Prostate gland (tissue), 2 donors: ENCODE data around the gene GET3. TPM values are rescaled to one million over a fixed set of nuclear protein-coding genes. Genes with fewer than 3 reads are reported as not detected.
"Not testable (repeated sequence)": the region's sequence is repeated elsewhere in the genome, so short reads cannot be mapped to it uniquely, and the experiment has no call there.

Experiments used
- DNase-seq: peaks from one replicate; pipeline ENCODE4 v3.0.0-alpha.2; 2019; ENCODE audit warnings: low spot score
- H3K27ac ChIP-seq, 2 donors: fragments of 200-600 bp; sonication (generic); 2 replicates each; pipeline ENCODE4 v1.5.1; 2017 to 2019
- H3K27me3 ChIP-seq: fragments of 200-600 bp; sonication (generic); replicated peaks from 2 replicates; pipeline ENCODE4 v1.5.1; 2019; ENCODE audit not compliant: insufficient read depth
- H3K36me3 ChIP-seq, 2 donors: fragments of 200-600 bp; sonication (generic); 1 replicate in 1 of 2; 2 replicates in 1 of 2; pipeline versions ENCODE4 v1.5.1 to v1.8.1; 2017 to 2019
- H3K4me1 ChIP-seq: fragments of 200-600 bp; sonication (generic); replicated peaks from 2 replicates; pipeline ENCODE4 v1.5.1; 2019
- H3K4me3 ChIP-seq, 2 donors: fragments of 200-600 bp; sonication (generic); 2 replicates each; pipeline ENCODE4 v1.5.1; 2017 to 2019
- H3K9me3 ChIP-seq: fragments of 200-600 bp; sonication (generic); 2 replicates; pipeline ENCODE4 v1.5.1; 2017
- POLR2A ChIP-seq: fragments of 450-650 bp; IDR thresholded peaks from one replicate; pipeline ENCODE4 v1.6.1; 2016; ENCODE audit warnings: antibody characterized with exemption, mild to moderate bottlenecking
- POLR2AphosphoS5 ChIP-seq: sonication (generic); formaldehyde crosslinking; IDR thresholded peaks from one replicate; pipeline ENCODE4 v1.6.1; 2017; ENCODE audit warnings: antibody characterized with exemption
- WGBS: methylation state at CpG from one replicate; pipeline ENCODE4 v1.1.5; 2018; 5-methylcytosine and 5-hydroxymethylcytosine counted together
- intact Hi-C: fragments of 100-400 bp; cut with DNase I; formaldehyde crosslinking; loops from one replicate; pipeline ENCODE4 v1.14.2; 2022
- total RNA-seq, 2 donors: library from RNA; depleted of rRNA; stranded (reverse); fragments of >200 nt; gene quantifications; one replicate each; pipeline ENCODE4 v1.1.0, GENCODE V29; 2016
- TF ChIP-seq, protein P1 (sequence below), 4 experiments: fragments of 200-600 bp in 2 of 4; fragments of 450-650 bp in 2 of 4; sonication (generic) in 2 of 4; IDR thresholded peaks; 1 replicate in 3 of 4; 2 replicates in 1 of 4; pipeline ENCODE4 v1.5.1; 2016 to 2019; ENCODE audit warnings: antibody characterized with exemption in 4 of 4, mild to moderate bottlenecking in 2 of 4, moderate library complexity in 2 of 4

Gene GET3
- total RNA-seq, 2 donors from 2014 or later: 65.4 to 82.1 TPM

GRCh38 chr19:12706332-12706718 is 31.0 kb upstream of the GET3 start:
- no peak for DNase-seq
- H3K9me3 ChIP-seq: no peaks in the 10 kb centered on the region
- no peaks in the 10 kb centered on the region for H3K27me3 ChIP-seq
- intact Hi-C loops: no loop called here
- H3K4me1 ChIP-seq: no peaks in the 10 kb centered on the region
- no peak overlapping the region for H3K4me3 ChIP-seq
- 95% methylated on average over 13 of the region's 13 CpGs for WGBS
- H3K36me3 ChIP-seq: peaks cover 34 to 41% of the 10 kb centered on the region in 2 donors
- H3K27ac ChIP-seq: no peak overlapping the region
- no peak for TF ChIP-seq POLR2AphosphoS5
- no peak for TF ChIP-seq POLR2A
- TF ChIP-seq, protein P1, sequence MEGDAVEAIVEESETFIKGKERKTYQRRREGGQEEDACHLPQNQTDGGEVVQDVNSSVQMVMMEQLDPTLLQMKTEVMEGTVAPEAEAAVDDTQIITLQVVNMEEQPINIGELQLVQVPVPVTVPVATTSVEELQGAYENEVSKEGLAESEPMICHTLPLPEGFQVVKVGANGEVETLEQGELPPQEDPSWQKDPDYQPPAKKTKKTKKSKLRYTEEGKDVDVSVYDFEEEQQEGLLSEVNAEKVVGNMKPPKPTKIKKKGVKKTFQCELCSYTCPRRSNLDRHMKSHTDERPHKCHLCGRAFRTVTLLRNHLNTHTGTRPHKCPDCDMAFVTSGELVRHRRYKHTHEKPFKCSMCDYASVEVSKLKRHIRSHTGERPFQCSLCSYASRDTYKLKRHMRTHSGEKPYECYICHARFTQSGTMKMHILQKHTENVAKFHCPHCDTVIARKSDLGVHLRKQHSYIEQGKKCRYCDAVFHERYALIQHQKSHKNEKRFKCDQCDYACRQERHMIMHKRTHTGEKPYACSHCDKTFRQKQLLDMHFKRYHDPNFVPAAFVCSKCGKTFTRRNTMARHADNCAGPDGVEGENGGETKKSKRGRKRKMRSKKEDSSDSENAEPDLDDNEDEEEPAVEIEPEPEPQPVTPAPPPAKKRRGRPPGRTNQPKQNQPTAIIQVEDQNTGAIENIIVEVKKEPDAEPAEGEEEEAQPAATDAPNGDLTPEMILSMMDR (IDR thresholded peaks at IDR 0.05): no peak

DNA sequence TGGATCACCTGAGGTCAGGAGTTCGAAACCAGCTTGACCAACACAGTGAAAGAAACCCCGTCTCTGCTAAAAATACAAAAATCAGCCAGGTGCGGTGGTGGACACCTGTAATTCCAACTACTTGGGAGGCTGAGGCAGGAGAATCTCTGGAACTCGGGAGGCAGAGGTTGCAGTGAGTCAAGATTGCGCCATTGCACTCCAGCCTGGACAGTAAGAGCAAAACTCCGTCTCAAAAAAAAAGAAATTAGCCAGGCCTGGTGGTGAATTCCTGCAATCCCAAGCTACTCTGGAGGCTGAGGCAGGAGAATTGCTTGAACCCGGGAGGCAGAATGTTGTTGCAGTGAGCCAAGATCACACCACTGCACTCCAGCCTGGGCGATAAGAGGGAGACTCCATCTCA is 28.7 kb upstream of the GET3 start:
- TF ChIP-seq POLR2A (no peak), POLR2AphosphoS5 (no peak)
- TF ChIP-seq, protein P1 (IDR thresholded peaks at IDR 0.05): no peak
- no peak overlapping the region for H3K4me3 ChIP-seq
- DNase-seq: no peak
- H3K4me1 ChIP-seq: no peaks in the 10 kb centered on the region
- no peaks in the 10 kb centered on the region for H3K27me3 ChIP-seq
- H3K36me3 ChIP-seq: peaks cover 17 to 29% of the 10 kb centered on the region in 2 donors
- no peaks in the 10 kb centered on the region for H3K9me3 ChIP-seq
- WGBS: 92% methylated on average over 8 of the region's 8 CpGs
- intact Hi-C loops: no loop called here
- no peak overlapping the region for H3K27ac ChIP-seq

DNA sequence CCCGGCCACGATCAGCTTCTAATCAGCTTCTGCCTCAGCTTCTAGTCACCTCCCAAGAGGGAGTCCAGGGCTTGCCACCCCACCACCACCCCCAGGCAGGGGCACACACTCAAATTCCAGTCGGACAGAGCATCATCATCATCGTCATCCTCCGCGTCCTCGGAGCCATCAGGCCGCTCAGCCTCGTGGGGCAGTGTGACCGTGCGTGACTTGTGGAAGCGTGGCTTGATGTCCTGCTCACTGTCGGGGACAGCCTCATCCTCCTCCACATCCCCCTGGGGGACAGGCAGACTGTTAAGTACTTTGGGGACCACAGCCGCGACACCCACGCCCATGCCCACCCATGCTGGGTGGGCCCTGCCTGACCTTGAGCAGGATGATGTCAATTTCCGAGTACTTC is 26.1 kb upstream of the GET3 start:
- no peak for DNase-seq
- no peaks in the 10 kb centered on the region for H3K4me1 ChIP-seq
- no peaks in the 10 kb centered on the region for H3K27me3 ChIP-seq
- TF ChIP-seq POLR2AphosphoS5: no peak
- TF ChIP-seq, protein P1 (IDR thresholded peaks at IDR 0.05): no peak
- TF ChIP-seq POLR2A: no peak
- no peak overlapping the region for H3K27ac ChIP-seq
- WGBS: 91% methylated on average over 17 of the region's 17 CpGs
- intact Hi-C loops: no loop called here
- H3K9me3 ChIP-seq: no peaks in the 10 kb centered on the region
- H3K36me3 ChIP-seq: peaks cover 19 to 40% of the 10 kb centered on the region in 2 donors
- no peak overlapping the region for H3K4me3 ChIP-seq

GRCh38 chr19:12712077-12712476 is 25.2 kb upstream of the GET3 start:
- H3K27me3 ChIP-seq, H3K9me3 ChIP-seq, H3K27ac ChIP-seq, H3K4me3 ChIP-seq, intact Hi-C loops, H3K4me1 ChIP-seq, DNase-seq: not testable (repeated sequence)
- TF ChIP-seq, protein P1 (IDR thresholded peaks at IDR 0.05): peak in 2 of 4 experiments; percentile 45 to 55
- peaks cover 10 to 46% of the 10 kb centered on the region in 2 donors for H3K36me3 ChIP-seq
- WGBS: 50% methylated on average over 12 of the region's 14 CpGs

DNA sequence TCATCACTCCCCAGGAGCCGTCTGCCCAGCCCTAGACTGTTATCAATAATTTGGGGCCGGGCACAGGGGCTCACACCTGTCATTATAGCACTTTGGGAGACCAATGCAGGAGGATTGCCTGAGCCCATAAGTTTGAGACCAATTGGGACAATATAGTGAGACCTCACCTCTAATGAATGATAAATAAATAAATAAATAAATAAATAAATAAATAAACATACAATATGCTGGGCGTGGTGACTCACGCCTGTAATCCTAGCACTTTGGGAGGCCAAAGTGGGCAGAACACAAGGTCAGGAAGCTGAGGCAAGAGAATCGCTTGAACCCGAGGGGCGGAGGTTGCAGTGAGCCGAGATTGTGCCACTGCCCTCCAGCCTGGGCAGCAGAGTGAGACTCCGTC is 24.0 kb upstream of the GET3 start:
- H3K4me3 ChIP-seq, H3K27ac ChIP-seq, H3K9me3 ChIP-seq, H3K27me3 ChIP-seq, H3K4me1 ChIP-seq, DNase-seq, intact Hi-C loops: not testable (repeated sequence)
- 94% methylated on average over 9 of the region's 9 CpGs for WGBS
- H3K36me3 ChIP-seq: peaks cover 9 to 46% of the 10 kb centered on the region in 2 donors
